Smooth muscle cell (in vitro differentiated cells): Measurements from ENCODE around the gene C16orf46. TPM values are rescaled to one million over a fixed set of nuclear protein-coding genes. Genes with fewer than 3 reads are reported as not detected.
"Not testable (repeated sequence)": the region's sequence is repeated elsewhere in the genome, so short reads cannot be mapped to it uniquely, and the experiment has no call there.

Source experiments
- DNase-seq: peaks from one replicate; lab custom pipeline; 2025; ENCODE audit not compliant: unreplicated experiment; lab: John Stamatoyannopoulos, UW
- H2AFZ ChIP-seq: fragments of 200-600 bp; sonication (generic); 2 replicates; pipeline ENCODE4 v1.6.0; 2016; ENCODE audit warnings: antibody characterized with exemption, low read depth, mild to moderate bottlenecking
- H3F3A ChIP-seq: fragments of 200-600 bp; sonication (generic); 2 replicates; pipeline ENCODE4 v1.6.0; 2017; ENCODE audit warnings: antibody characterized with exemption, low read depth
- H3K27ac ChIP-seq: fragments of 200-600 bp; sonication (generic); 2 replicates; pipeline ENCODE4 v1.5.1; 2016; ENCODE audit warnings: low read depth, mild to moderate bottlenecking
- H3K27me3 ChIP-seq: fragments of 200-600 bp; sonication (generic); 2 replicates; pipeline ENCODE4 v1.6.1; 2016; ENCODE audit warnings: low read depth, mild to moderate bottlenecking
- H3K36me3 ChIP-seq: fragments of 200-600 bp; sonication (generic); 2 replicates; pipeline ENCODE4 v1.5.1; 2016; ENCODE audit warnings: low read depth
- H3K4me1 ChIP-seq: fragments of 200-600 bp; sonication (generic); 2 replicates; pipeline ENCODE4 v1.5.1; 2016; ENCODE audit warnings: low read depth
- H3K4me2 ChIP-seq: fragments of 200-600 bp; sonication (generic); 2 replicates; pipeline ENCODE4 v1.6.0; 2016; ENCODE audit warnings: mild to moderate bottlenecking
- H3K4me3 ChIP-seq: fragments of 200-600 bp; sonication (generic); 2 replicates; pipeline ENCODE4 v1.5.1; 2016; ENCODE audit warnings: mild to moderate bottlenecking
- H3K79me2 ChIP-seq: fragments of 200-600 bp; sonication (generic); 2 replicates; pipeline ENCODE4 v1.6.0; 2016; ENCODE audit warnings: low read depth, mild to moderate bottlenecking
- H3K9ac ChIP-seq: fragments of 200-600 bp; sonication (generic); 2 replicates; pipeline ENCODE4 v1.6.0; 2016; ENCODE audit warnings: low read depth
- H3K9me3 ChIP-seq: fragments of 200-600 bp; sonication (generic); replicated peaks from 2 replicates; pipeline ENCODE4 v1.5.1; 2016; ENCODE audit warnings: low read depth
- H4K20me1 ChIP-seq: fragments of 200-600 bp; sonication (generic); 2 replicates; pipeline ENCODE4 v1.6.0; 2016; ENCODE audit warnings: low read depth
- WGBS: methylation state at CpG from one replicate; pipeline ENCODE4 v1.1.7; 2016; ENCODE audit warnings: low lambda C conversion rate; 5-methylcytosine and 5-hydroxymethylcytosine counted together
- polyA plus RNA-seq: library from polyadenylated mRNA; unstranded; fragments of >200 nt; fragmentation: Nextera tagmentation; extraction: Ambion mirVana; gene quantifications from 2 replicates; pipeline ENCODE4 v1.2.1, GENCODE V29; 2016
- total RNA-seq: library from RNA; depleted of rRNA; stranded (reverse); fragments of >200 nt; gene quantifications from 2 replicates; pipeline ENCODE4 v1.2.3, GENCODE V29; 2014
- TF ChIP-seq, protein P1 (sequence below): fragments of 200-600 bp; sonication (generic); IDR thresholded peaks from 2 replicates; pipeline ENCODE4 v1.5.1; 2017; ENCODE audit warnings: borderline replicate concordance, mild to moderate bottlenecking, antibody characterized with exemption; ENCODE audit not compliant: insufficient read depth, poor library complexity, severe bottlenecking

C16orf46 gene
- total and polyA plus RNA-seq, 2 experiments from 2014 or later: 0.76 to 1.1 TPM

DNA sequence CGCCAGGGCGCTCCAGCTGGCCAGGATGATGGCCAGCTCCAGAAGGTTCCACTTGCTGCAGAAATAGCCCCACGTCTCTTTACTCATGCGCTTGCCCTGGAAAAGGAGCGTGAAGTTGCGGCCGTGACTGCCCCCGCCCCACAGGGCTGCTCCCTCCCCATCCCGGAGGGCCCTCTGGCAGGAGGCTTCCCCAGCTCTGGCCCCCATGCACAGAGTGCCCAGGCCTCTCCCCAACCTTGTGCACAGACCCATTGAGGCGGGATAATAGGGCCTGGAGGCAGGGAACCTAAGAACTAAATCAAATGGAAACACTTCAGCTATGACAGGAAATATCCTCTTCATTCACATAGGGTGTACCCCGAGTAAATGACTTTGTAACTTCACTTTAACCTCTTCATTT, 40.4 kb upstream of the C16orf46 start:
- H3F3A ChIP-seq: no peaks in the 10 kb centered on the region
- H2AFZ ChIP-seq: no peak overlapping the region
- H3K9me3 ChIP-seq: no peaks in the 10 kb centered on the region
- peaks cover 4% of the 10 kb centered on the region for H3K27me3 ChIP-seq
- no peak for DNase-seq
- H3K79me2 ChIP-seq: no peaks in the 10 kb centered on the region
- no peaks in the 10 kb centered on the region for H3K4me1 ChIP-seq
- TF ChIP-seq, protein P1, sequence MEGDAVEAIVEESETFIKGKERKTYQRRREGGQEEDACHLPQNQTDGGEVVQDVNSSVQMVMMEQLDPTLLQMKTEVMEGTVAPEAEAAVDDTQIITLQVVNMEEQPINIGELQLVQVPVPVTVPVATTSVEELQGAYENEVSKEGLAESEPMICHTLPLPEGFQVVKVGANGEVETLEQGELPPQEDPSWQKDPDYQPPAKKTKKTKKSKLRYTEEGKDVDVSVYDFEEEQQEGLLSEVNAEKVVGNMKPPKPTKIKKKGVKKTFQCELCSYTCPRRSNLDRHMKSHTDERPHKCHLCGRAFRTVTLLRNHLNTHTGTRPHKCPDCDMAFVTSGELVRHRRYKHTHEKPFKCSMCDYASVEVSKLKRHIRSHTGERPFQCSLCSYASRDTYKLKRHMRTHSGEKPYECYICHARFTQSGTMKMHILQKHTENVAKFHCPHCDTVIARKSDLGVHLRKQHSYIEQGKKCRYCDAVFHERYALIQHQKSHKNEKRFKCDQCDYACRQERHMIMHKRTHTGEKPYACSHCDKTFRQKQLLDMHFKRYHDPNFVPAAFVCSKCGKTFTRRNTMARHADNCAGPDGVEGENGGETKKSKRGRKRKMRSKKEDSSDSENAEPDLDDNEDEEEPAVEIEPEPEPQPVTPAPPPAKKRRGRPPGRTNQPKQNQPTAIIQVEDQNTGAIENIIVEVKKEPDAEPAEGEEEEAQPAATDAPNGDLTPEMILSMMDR: no peak
- H3K27ac ChIP-seq: no peak overlapping the region
- H3K36me3 ChIP-seq: no peaks in the 10 kb centered on the region
- H4K20me1 ChIP-seq: no peaks in the 10 kb centered on the region
- H3K4me3 ChIP-seq: no peak overlapping the region
- 81% methylated on average over 11 of the region's 11 CpGs for WGBS
- no peak overlapping the region for H3K4me2 ChIP-seq
- no peak overlapping the region for H3K9ac ChIP-seq

DNA sequence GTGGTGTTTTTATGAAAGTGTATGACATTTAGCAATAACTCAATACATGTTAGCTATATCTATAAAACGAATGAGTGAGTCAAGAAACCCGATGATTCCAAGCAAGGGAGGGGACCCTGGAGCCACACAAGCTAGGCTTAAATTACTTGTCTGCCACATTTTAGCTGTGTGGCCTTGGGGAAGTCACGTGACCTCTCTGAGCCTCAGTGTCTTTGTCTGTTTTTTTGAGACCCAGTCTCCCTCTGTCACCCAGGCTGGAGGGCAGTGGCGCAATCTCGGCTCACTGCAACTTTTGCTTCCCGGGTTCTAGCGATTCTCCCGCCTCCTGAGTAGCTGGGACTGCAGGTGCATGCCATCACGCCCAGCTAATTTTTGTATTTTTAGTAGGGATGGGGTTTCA, 39.2 kb upstream of the C16orf46 start:
- Histone ChIP-seq H3K9ac (no peak overlapping the region), H3K27ac (no peak overlapping the region), H3K36me3 (no peaks in the 10 kb centered on the region), H2AFZ (no peak overlapping the region), H3K4me1 (no peaks in the 10 kb centered on the region), H3K4me3 (no peak overlapping the region), H4K20me1 (no peaks in the 10 kb centered on the region), H3F3A (no peaks in the 10 kb centered on the region), H3K9me3 (no peaks in the 10 kb centered on the region), H3K79me2 (no peaks in the 10 kb centered on the region), H3K4me2 (no peak overlapping the region), H3K27me3 (peaks cover 4% of the 10 kb centered on the region)
- WGBS: 90% methylated on average over 8 of the region's 9 CpGs
- DNase-seq: no peak
- TF ChIP-seq, protein P1: no peak

DNA sequence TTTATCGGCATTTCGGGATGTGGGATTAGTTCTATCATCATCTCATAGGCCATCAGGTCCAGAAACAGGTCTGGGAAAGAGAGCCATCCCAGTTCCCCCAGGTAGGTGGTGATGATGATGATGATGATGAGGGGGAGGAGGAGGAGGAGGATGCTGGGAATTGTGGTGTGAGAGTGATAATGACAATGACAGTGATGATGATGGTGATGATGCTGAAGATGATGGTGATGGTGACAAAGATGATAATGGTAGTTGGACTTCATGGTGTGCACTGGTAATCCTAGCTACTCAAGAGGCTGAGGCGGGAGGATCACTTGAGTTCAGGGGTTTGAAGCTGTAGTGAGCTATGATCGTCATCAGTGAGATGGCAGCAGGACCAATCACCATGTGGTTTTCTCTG, 35.4 kb upstream of the C16orf46 start:
- no peaks in the 10 kb centered on the region for H3K4me1 ChIP-seq

DNA sequence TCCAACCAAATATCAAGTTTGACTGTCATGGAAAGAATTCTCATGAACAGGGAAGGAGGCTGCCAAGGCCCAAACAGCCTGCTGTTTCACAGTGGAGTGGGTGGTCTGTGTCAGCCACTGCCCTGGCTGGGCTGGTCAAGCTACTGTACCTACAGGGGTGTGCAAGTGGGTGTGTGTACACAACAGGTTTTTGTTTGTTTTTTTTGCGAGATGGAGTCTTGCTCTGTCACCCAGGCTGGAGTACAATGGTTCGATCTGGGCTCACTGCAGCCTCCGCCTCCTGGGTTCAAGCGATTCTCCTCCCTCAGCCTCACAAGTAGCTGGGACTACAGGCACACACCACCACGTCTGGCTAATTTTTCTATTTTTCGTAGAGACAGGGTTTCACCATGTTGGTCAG, 32.2 kb upstream of the C16orf46 start:
- H3K27me3 ChIP-seq, H3K9me3 ChIP-seq, H2AFZ ChIP-seq, H3K4me2 ChIP-seq, DNase-seq, H3K4me1 ChIP-seq, H3K4me3 ChIP-seq, H3K36me3 ChIP-seq, H4K20me1 ChIP-seq, H3F3A ChIP-seq, H3K79me2 ChIP-seq, H3K9ac ChIP-seq, H3K27ac ChIP-seq: not testable (repeated sequence)
- 93% methylated on average over 6 of the region's 6 CpGs for WGBS

More for the DNA sequence above, 35.4 kb upstream of the C16orf46 start:
- Histone ChIP-seq H3K79me2 (no peaks in the 10 kb centered on the region), H3K4me3 (no peak overlapping the region), H3K9me3 (no peaks in the 10 kb centered on the region), H3K36me3 (no peaks in the 10 kb centered on the region), H2AFZ (no peak overlapping the region), H3K9ac (no peak overlapping the region), H3K27ac (no peak overlapping the region), H4K20me1 (no peaks in the 10 kb centered on the region), H3K4me2 (no peak overlapping the region), H3F3A (no peaks in the 10 kb centered on the region), H3K27me3 (no peaks in the 10 kb centered on the region)
- DNase-seq: no peak
- 93% methylated on average over 4 of the region's 4 CpGs for WGBS
- TF ChIP-seq, protein P1: no peak
